Smooth muscle cell (in vitro differentiated cells): ENCODE data around the gene ACBD6. TPM values are rescaled to one million over a fixed set of nuclear protein-coding genes. Genes with fewer than 3 reads are reported as not detected.

ENCODE experiments used
- DNase-seq: peaks from one replicate; lab custom pipeline; 2025; ENCODE audit not compliant: unreplicated experiment; lab: John Stamatoyannopoulos, UW
- H2AFZ ChIP-seq: fragments of 200-600 bp; sonication (generic); 2 replicates; pipeline ENCODE4 v1.6.0; 2016; ENCODE audit warnings: antibody characterized with exemption, low read depth, mild to moderate bottlenecking
- H3F3A ChIP-seq: fragments of 200-600 bp; sonication (generic); 2 replicates; pipeline ENCODE4 v1.6.0; 2017; ENCODE audit warnings: antibody characterized with exemption, low read depth
- H3K27ac ChIP-seq: fragments of 200-600 bp; sonication (generic); 2 replicates; pipeline ENCODE4 v1.5.1; 2016; ENCODE audit warnings: low read depth, mild to moderate bottlenecking
- H3K27me3 ChIP-seq: fragments of 200-600 bp; sonication (generic); 2 replicates; pipeline ENCODE4 v1.6.1; 2016; ENCODE audit warnings: low read depth, mild to moderate bottlenecking
- H3K36me3 ChIP-seq: fragments of 200-600 bp; sonication (generic); 2 replicates; pipeline ENCODE4 v1.5.1; 2016; ENCODE audit warnings: low read depth
- H3K4me1 ChIP-seq: fragments of 200-600 bp; sonication (generic); 2 replicates; pipeline ENCODE4 v1.5.1; 2016; ENCODE audit warnings: low read depth
- H3K4me2 ChIP-seq: fragments of 200-600 bp; sonication (generic); 2 replicates; pipeline ENCODE4 v1.6.0; 2016; ENCODE audit warnings: mild to moderate bottlenecking
- H3K4me3 ChIP-seq: fragments of 200-600 bp; sonication (generic); 2 replicates; pipeline ENCODE4 v1.5.1; 2016; ENCODE audit warnings: mild to moderate bottlenecking
- H3K79me2 ChIP-seq: fragments of 200-600 bp; sonication (generic); 2 replicates; pipeline ENCODE4 v1.6.0; 2016; ENCODE audit warnings: low read depth, mild to moderate bottlenecking
- H3K9ac ChIP-seq: fragments of 200-600 bp; sonication (generic); 2 replicates; pipeline ENCODE4 v1.6.0; 2016; ENCODE audit warnings: low read depth
- H3K9me3 ChIP-seq: fragments of 200-600 bp; sonication (generic); replicated peaks from 2 replicates; pipeline ENCODE4 v1.5.1; 2016; ENCODE audit warnings: low read depth
- H4K20me1 ChIP-seq: fragments of 200-600 bp; sonication (generic); 2 replicates; pipeline ENCODE4 v1.6.0; 2016; ENCODE audit warnings: low read depth
- WGBS: methylation state at CpG from one replicate; pipeline ENCODE4 v1.1.7; 2016; ENCODE audit warnings: low lambda C conversion rate; 5-methylcytosine and 5-hydroxymethylcytosine counted together
- polyA plus RNA-seq: library from polyadenylated mRNA; unstranded; fragments of >200 nt; fragmentation: Nextera tagmentation; extraction: Ambion mirVana; gene quantifications from 2 replicates; pipeline ENCODE4 v1.2.1, GENCODE V29; 2016
- total RNA-seq: library from RNA; depleted of rRNA; stranded (reverse); fragments of >200 nt; gene quantifications from 2 replicates; pipeline ENCODE4 v1.2.3, GENCODE V29; 2014
- TF ChIP-seq, protein P1 (sequence below): fragments of 200-600 bp; sonication (generic); IDR thresholded peaks from 2 replicates; pipeline ENCODE4 v1.5.1; 2017; ENCODE audit warnings: borderline replicate concordance, mild to moderate bottlenecking, antibody characterized with exemption; ENCODE audit not compliant: insufficient read depth, poor library complexity, severe bottlenecking

Gene ACBD6
- total and polyA plus RNA-seq, 2 experiments from 2014 or later, result 44.1 to 48.7 TPM

GRCh38 chr1:180266275-180267210 lies 235.8 kb downstream of the ACBD6 start:
- Histone ChIP-seq H4K20me1 (no peaks in the 10 kb centered on the region), H2AFZ (no peak overlapping the region), H3K9me3 (no peaks in the 10 kb centered on the region), H3K36me3 (no peaks in the 10 kb centered on the region), H3K79me2 (no peaks in the 10 kb centered on the region), H3K9ac (no peak overlapping the region), H3K27me3 (peaks cover 8% of the 10 kb centered on the region), H3K27ac (no peak overlapping the region), H3K4me2 (no peak overlapping the region), H3K4me1 (peaks cover 20% of the 10 kb centered on the region), H3K4me3 (no peak overlapping the region), H3F3A (no peaks in the 10 kb centered on the region)
- 86% methylated on average over 26 of the region's 28 CpGs for WGBS
- DNase-seq, result no peak
- TF ChIP-seq, protein P1, sequence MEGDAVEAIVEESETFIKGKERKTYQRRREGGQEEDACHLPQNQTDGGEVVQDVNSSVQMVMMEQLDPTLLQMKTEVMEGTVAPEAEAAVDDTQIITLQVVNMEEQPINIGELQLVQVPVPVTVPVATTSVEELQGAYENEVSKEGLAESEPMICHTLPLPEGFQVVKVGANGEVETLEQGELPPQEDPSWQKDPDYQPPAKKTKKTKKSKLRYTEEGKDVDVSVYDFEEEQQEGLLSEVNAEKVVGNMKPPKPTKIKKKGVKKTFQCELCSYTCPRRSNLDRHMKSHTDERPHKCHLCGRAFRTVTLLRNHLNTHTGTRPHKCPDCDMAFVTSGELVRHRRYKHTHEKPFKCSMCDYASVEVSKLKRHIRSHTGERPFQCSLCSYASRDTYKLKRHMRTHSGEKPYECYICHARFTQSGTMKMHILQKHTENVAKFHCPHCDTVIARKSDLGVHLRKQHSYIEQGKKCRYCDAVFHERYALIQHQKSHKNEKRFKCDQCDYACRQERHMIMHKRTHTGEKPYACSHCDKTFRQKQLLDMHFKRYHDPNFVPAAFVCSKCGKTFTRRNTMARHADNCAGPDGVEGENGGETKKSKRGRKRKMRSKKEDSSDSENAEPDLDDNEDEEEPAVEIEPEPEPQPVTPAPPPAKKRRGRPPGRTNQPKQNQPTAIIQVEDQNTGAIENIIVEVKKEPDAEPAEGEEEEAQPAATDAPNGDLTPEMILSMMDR, result no peak

- H3K4me2 ChIP-seq, result no peak overlapping the region
- no peak overlapping the region for H3K4me3 ChIP-seq
- H3F3A ChIP-seq, result no peaks in the 10 kb centered on the region
- peaks cover 15% of the 10 kb centered on the region for H3K4me1 ChIP-seq
- H2AFZ ChIP-seq, result no peak overlapping the region
- no peak overlapping the region for H3K9ac ChIP-seq
- TF ChIP-seq, protein P1, result no peak
- no peaks in the 10 kb centered on the region for H3K9me3 ChIP-seq
- no peak overlapping the region for H3K27ac ChIP-seq
- no peaks in the 10 kb centered on the region for H3K36me3 ChIP-seq
- H3K27me3 ChIP-seq, result peaks cover 10% of the 10 kb centered on the region
- no peaks in the 10 kb centered on the region for H4K20me1 ChIP-seq
- H3K79me2 ChIP-seq, result no peaks in the 10 kb centered on the region
- WGBS, result 90% methylated on average over 4 of the region's 4 CpGs
- DNase-seq, result no peak
Observed at GRCh38 chr1:180265871-180266270, 236.5 kb downstream of the ACBD6 start.

DNA sequence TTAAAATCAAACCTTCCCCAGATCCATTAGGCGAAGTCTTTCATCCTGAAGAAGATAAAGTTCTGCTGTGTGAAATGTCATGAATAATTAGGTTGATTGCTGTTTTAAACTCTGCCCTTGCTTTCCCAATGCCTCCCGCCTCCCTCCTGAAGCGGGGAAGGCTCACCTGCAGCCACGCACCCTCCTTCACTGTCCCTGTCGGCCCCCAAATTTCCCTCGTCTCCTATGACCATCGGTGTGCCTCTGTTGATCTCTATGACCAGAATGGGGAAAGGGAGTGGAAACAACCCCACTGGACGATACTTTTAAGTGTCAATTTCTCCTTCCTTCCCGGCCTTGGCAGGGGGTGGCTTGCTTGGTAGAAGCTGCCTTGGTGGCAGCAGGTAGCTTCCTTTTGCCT lies 237.2 kb downstream of the ACBD6 start:
- Histone ChIP-seq H3K27me3 (peaks cover 15% of the 10 kb centered on the region), H3K27ac (no peak overlapping the region)
- 79% methylated on average over 9 of the region's 9 CpGs for WGBS

More for the DNA sequence above, 237.2 kb downstream of the ACBD6 start:
- Histone ChIP-seq H3K36me3 (no peaks in the 10 kb centered on the region), H3K4me1 (peaks cover 15% of the 10 kb centered on the region), H3K79me2 (no peaks in the 10 kb centered on the region), H3K4me2 (no peak overlapping the region), H3K9me3 (no peaks in the 10 kb centered on the region), H3K4me3 (no peak overlapping the region), H3F3A (no peaks in the 10 kb centered on the region), H2AFZ (no peak overlapping the region), H3K9ac (no peak overlapping the region), H4K20me1 (no peaks in the 10 kb centered on the region)
- TF ChIP-seq, protein P1, result no peak
- no peak for DNase-seq
